Testis (tissue), 2 donors: ENCODE measurements around the gene SNX10.

Experiments
- POLR2A ChIP-seq: fragments of 450-650 bp; IDR thresholded peaks from one replicate; pipeline ENCODE4 v1.6.1; 2017; ENCODE audit warnings: antibody characterized with exemption, mild to moderate bottlenecking, moderate library complexity
- TF ChIP-seq, protein P1 (sequence below), 3 experiments: fragments of 450-650 bp in 2 of 3; fragments of 200-600 bp in 1 of 3; sonication (generic) in 1 of 3; IDR thresholded peaks; one replicate each; pipeline ENCODE4 v1.5.1; 2016 to 2019; ENCODE audit warnings: antibody characterized with exemption in 3 of 3, mild to moderate bottlenecking in 2 of 3, moderate library complexity in 1 of 3

DNA sequence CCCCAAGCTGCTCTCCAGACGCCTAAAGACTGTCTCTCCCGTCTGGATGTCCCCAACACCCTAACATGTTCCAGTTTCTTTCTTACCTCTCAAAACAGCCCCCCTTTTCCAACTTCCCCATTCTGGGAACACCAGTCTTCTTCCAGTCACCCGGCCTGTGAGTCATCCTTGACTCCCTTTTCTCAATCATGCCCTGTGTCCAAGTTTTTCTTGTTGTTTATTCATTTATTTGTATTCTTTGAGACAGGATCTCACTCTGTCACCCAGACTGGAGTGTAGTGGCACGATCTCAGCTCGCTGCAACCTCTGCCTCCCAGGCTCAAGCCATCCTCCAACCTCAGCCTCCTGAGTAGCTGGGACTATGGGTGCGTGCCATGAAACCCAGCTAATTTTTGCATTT lies 15.6 kb downstream of the SNX10 start:
- no peak for TF ChIP-seq POLR2A
- TF ChIP-seq, protein P1, sequence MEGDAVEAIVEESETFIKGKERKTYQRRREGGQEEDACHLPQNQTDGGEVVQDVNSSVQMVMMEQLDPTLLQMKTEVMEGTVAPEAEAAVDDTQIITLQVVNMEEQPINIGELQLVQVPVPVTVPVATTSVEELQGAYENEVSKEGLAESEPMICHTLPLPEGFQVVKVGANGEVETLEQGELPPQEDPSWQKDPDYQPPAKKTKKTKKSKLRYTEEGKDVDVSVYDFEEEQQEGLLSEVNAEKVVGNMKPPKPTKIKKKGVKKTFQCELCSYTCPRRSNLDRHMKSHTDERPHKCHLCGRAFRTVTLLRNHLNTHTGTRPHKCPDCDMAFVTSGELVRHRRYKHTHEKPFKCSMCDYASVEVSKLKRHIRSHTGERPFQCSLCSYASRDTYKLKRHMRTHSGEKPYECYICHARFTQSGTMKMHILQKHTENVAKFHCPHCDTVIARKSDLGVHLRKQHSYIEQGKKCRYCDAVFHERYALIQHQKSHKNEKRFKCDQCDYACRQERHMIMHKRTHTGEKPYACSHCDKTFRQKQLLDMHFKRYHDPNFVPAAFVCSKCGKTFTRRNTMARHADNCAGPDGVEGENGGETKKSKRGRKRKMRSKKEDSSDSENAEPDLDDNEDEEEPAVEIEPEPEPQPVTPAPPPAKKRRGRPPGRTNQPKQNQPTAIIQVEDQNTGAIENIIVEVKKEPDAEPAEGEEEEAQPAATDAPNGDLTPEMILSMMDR (IDR thresholded peaks at IDR 0.05), result no peak
